Measurements from ENCODE around the gene KCNE1.

DNA sequence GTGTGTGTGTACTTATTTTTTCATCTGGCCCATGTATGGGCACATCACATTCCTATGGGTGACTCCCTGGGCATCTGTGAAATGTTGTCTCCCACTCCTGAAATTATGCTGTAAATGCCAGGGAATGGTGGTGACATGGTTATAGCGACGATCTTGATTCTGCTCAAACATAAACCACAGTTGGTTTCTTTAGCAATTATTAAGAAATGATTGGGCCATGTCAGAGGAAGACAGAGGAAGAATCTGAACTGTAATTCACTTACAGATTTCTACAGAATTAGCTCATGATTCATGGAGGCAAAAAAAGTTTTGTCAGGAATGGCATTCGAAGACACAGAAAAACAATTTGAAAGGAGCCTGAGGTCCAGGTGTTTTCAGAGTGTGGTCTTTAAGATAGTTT, 25.8 kb upstream of the KCNE1 start:
- TF ChIP-seq STAT1 (conservative IDR thresholded peaks at IDR 0.05) (no peak), EZH2 (IDR thresholded peaks at IDR 0.05; ENCODE audit: borderline replicate concordance, control insufficient read depth, low read depth, low read length) (no peak), KDM1A (IDR thresholded peaks at IDR 0.05; ENCODE audit: borderline replicate concordance) (no peak), EP300 (IDR thresholded peaks at IDR 0.05; ENCODE audit: borderline replicate concordance in 1 of 2, control insufficient read depth in 1 of 2, low read depth in 2 of 2, low read length in 2 of 2) (no peak), KLF5 (IDR thresholded peaks at IDR 0.05; ENCODE audit: partially characterized antibody) (no peak), RFX5 (IDR thresholded peaks at IDR 0.05; ENCODE audit: low read depth, low read length) (no peak), RCOR1 (conservative IDR thresholded peaks at IDR 0.05; ENCODE audit: low read depth, low read length) (no peak), MYB (IDR thresholded peaks at IDR 0.05; ENCODE audit: borderline replicate concordance, low read depth, low read length) (no peak)
- TF ChIP-seq, protein P1, sequence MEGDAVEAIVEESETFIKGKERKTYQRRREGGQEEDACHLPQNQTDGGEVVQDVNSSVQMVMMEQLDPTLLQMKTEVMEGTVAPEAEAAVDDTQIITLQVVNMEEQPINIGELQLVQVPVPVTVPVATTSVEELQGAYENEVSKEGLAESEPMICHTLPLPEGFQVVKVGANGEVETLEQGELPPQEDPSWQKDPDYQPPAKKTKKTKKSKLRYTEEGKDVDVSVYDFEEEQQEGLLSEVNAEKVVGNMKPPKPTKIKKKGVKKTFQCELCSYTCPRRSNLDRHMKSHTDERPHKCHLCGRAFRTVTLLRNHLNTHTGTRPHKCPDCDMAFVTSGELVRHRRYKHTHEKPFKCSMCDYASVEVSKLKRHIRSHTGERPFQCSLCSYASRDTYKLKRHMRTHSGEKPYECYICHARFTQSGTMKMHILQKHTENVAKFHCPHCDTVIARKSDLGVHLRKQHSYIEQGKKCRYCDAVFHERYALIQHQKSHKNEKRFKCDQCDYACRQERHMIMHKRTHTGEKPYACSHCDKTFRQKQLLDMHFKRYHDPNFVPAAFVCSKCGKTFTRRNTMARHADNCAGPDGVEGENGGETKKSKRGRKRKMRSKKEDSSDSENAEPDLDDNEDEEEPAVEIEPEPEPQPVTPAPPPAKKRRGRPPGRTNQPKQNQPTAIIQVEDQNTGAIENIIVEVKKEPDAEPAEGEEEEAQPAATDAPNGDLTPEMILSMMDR (IDR thresholded peaks at IDR 0.05 in 2 of 3, conservative IDR thresholded peaks at IDR 0.05 in 1 of 3; ENCODE audit: control insufficient read depth in 2 of 3, extremely low read depth in 1 of 3, insufficient read depth in 1 of 3, low read depth in 3 of 3, low read length in 3 of 3), result no peak
- TF ChIP-seq, protein P2, sequence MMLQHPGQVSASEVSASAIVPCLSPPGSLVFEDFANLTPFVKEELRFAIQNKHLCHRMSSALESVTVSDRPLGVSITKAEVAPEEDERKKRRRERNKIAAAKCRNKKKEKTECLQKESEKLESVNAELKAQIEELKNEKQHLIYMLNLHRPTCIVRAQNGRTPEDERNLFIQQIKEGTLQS (IDR thresholded peaks at IDR 0.05; ENCODE audit: borderline replicate concordance, extremely low read depth, low read depth, low read length), result no peak

Data from GM12878 (cell line).